HepG2 (cell line): Measurements from ENCODE around the gene PVALB. TPM values are rescaled to one million over a fixed set of nuclear protein-coding genes. Genes with fewer than 3 reads are reported as not detected.

ENCODE experiments used
- ATAC-seq: fragments of 200-7000 bp; cut with Tn5 transposase; 3 replicates; pipeline ENCODE4 v1.9.1; 2020; ENCODE audit warnings: mild to moderate bottlenecking, moderate library complexity
- BruUV-seq: library from RNA; stranded (reverse); fragments of 400-500 nt; replicated peaks from 2 replicates; lab custom pipeline; 2021; lab: Mats Ljungman, UMichigan
- CTCF ChIA-PET: fragments of 300-600 bp; formaldehyde crosslinking; extraction: SDS; loops from one replicate; lab custom pipeline; 2021; ENCODE audit warnings: low total read pairs, inconsistent platforms, low intra/inter-chr PET ratio; lab: Yijun Ruan, JAX
- POLR2A ChIA-PET: fragments of 350-600 bp; sonication (Branson Sonifier 250); formaldehyde crosslinking; loops from one replicate; lab custom pipeline; 2020; ENCODE audit warnings: antibody characterized with exemption, inconsistent platforms; lab: Yijun Ruan, JAX
- DNase-seq: peaks from one replicate; pipeline ENCODE4 v3.0.0-alpha.2; 2015; ENCODE audit warnings: low spot score
- FAIRE-seq: peaks from 3 replicates; lab custom pipeline; 2011; peaks lifted over from hg19 to GRCh38; lab: Jason Lieb, UNC
- H2AFZ ChIP-seq: one replicate; pipeline ENCODE4 v1.6.1; 2011; ENCODE audit warnings: low read length, inconsistent platforms
- H3K27ac ChIP-seq: fragments of 300-600 bp; 3 replicates; pipeline ENCODE4 v1.8.0; 2011; ENCODE audit warnings: mixed run types, mild to moderate bottlenecking, mixed read lengths, low read length, inconsistent platforms; ENCODE audit not compliant: insufficient read depth; ENCODE audit errors: extremely low read length
- H3K27me3 ChIP-seq, 2 experiments: fragments of 200-600 bp in 1 of 2; 2 replicates in 1 of 2; 3 replicates in 1 of 2; pipeline versions ENCODE4 v1.6.0 to v1.8.0; 2011; ENCODE audit warnings: low read length in 2 of 2, mild to moderate bottlenecking in 2 of 2, moderate library complexity in 2 of 2, inconsistent platforms in 1 of 2; ENCODE audit not compliant: insufficient read depth in 2 of 2, control insufficient read depth in 1 of 2
- H3K36me3 ChIP-seq, 2 experiments: fragments of 200-600 bp in 1 of 2; replicated peaks in 1 of 2; 2 replicates in 1 of 2; 3 replicates in 1 of 2; pipeline versions ENCODE4 v1.5.1 to v1.8.0; 2011; ENCODE audit warnings: low read length in 2 of 2, inconsistent platforms in 1 of 2; ENCODE audit not compliant: insufficient read depth in 2 of 2, control insufficient read depth in 1 of 2
- H3K4me1 ChIP-seq: 2 replicates; pipeline ENCODE4 v1.5.1; 2012; ENCODE audit warnings: low read length, inconsistent platforms; ENCODE audit not compliant: insufficient read depth
- H3K4me2 ChIP-seq: 2 replicates; pipeline ENCODE4 v1.6.0; 2011; ENCODE audit warnings: low read depth, low read length, inconsistent platforms
- H3K4me3 ChIP-seq, 3 experiments: fragments of 200-600 bp in 1 of 3; sonication (generic), shearing (Covaris generic) in 1 of 3; replicated peaks in 1 of 3; 2 replicates each; pipeline ENCODE4 v1.5.1; 2011 to 2016; ENCODE audit warnings: low read length in 3 of 3, inconsistent platforms in 2 of 3, low read depth in 2 of 3, mild to moderate bottlenecking in 2 of 3, control low read depth in 1 of 3, mixed read lengths in 1 of 3; ENCODE audit not compliant: insufficient read depth in 1 of 3
- H3K79me2 ChIP-seq: one replicate; pipeline ENCODE4 v1.6.1; 2011; ENCODE audit warnings: low read length, inconsistent platforms; ENCODE audit not compliant: insufficient read depth
- H3K9ac ChIP-seq: 2 replicates; pipeline ENCODE4 v1.6.0; 2011; ENCODE audit warnings: mild to moderate bottlenecking, low read depth, low read length, inconsistent platforms; ENCODE audit not compliant: insufficient read depth
- H3K9me3 ChIP-seq: 2 replicates; pipeline ENCODE4 v1.5.1; 2012; ENCODE audit warnings: mild to moderate bottlenecking, low read length
- H4K20me1 ChIP-seq: 2 replicates; pipeline ENCODE4 v1.6.0; 2011; ENCODE audit warnings: inconsistent platforms, mild to moderate bottlenecking, low read length, moderate library complexity; ENCODE audit not compliant: insufficient read depth
- ARID5B ChIP-seq: IDR thresholded peaks from 2 replicates; pipeline ENCODE4 v1.4.0; 2020; ENCODE audit warnings: mild to moderate bottlenecking, missing genetic modification reagents
- ELK4 ChIP-seq: sonication (generic); formaldehyde crosslinking; IDR thresholded peaks from 2 replicates; pipeline ENCODE4 v1.9.0; 2021; ENCODE audit warnings: missing genetic modification reagents, borderline replicate concordance
- HIC2 ChIP-seq: sonication (generic); formaldehyde crosslinking; IDR thresholded peaks from 2 replicates; pipeline ENCODE4 v1.9.0; 2022; ENCODE audit warnings: low read depth, missing genetic modification reagents
- KMT2B ChIP-seq: IDR thresholded peaks from 2 replicates; pipeline ENCODE4 v1.6.1; 2016; ENCODE audit warnings: missing genetic modification reagents, missing compliant biosample characterization
- POLR2AphosphoS5 ChIP-seq: IDR thresholded peaks from 2 replicates; pipeline ENCODE4 v1.6.1; 2012; ENCODE audit warnings: low read depth, low read length
- THAP7 ChIP-seq: sonication (generic); formaldehyde crosslinking; IDR thresholded peaks from 2 replicates; pipeline ENCODE4 v1.8.1; 2023; ENCODE audit warnings: mild to moderate bottlenecking, missing genetic modification reagents
- ZNF24 ChIP-seq: fragments of 450-650 bp; IDR thresholded peaks from 2 replicates; pipeline ENCODE4 v1.6.1; 2017; ENCODE audit warnings: antibody characterized with exemption, mild to moderate bottlenecking
- WGBS: methylation state at CpG from one replicate; pipeline ENCODE4 v1.1.6; 2017; ENCODE audit warnings: low lambda C conversion rate; 5-methylcytosine and 5-hydroxymethylcytosine counted together
- in situ Hi-C: cut with HindIII; loops from 2 replicates; pipeline ENCODE4 v1.10.0; 2017; ENCODE audit warnings: low pct_unique_long_range_greater_than_20kb; ENCODE audit not compliant: extremely low pct_ligation_motif_present
- intact Hi-C: fragments of 100-400 bp; cut with micrococcal nuclease; formaldehyde crosslinking; loops from one replicate; pipeline ENCODE4 v1.10.0; 2022; ENCODE audit not compliant: unreplicated experiment
- polyA plus RNA-seq, 8 experiments: library from polyadenylated mRNA; depleted of rRNA in 3 of 8; stranded (reverse) in 7 of 8; unstranded in 1 of 8; fragments of >200 nt; fragmentation: Illumina TruSeq in 4 of 8; extraction: Trizol in 4 of 8; gene quantifications; 2 replicates each; pipeline versions ENCODE4 v1.2.1 to v1.2.3, GENCODE V29; 2011 to 2016; ENCODE audit warnings: low read depth in 4 of 8, missing spikeins in 1 of 8, mixed read lengths in 1 of 8; ENCODE audit not compliant: insufficient read depth in 1 of 8
- total RNA-seq, 5 experiments: library from RNA; depleted of rRNA; stranded (reverse); fragments of >200 nt; fragmentation: Illumina TruSeq; extraction: Trizol; gene quantifications; 2 replicates each; pipeline ENCODE4 v1.2.3, GENCODE V29; 2016; ENCODE audit warnings: low read depth in 1 of 5

PVALB gene
- total and polyA plus RNA-seq, 2 of the 13 experiments (the other 11 are each of a cell fraction or from before 2014, with no cell fraction given) = not detected

GRCh38 chr22:36838119-36839030, 21.5 kb upstream of the PVALB start:
- Histone ChIP-seq H2AFZ (no peak overlapping the region), H4K20me1 (no peaks in the 10 kb centered on the region), H3K4me3 (no peak overlapping the region), H3K36me3 (no peaks in the 10 kb centered on the region), H3K4me2 (no peak overlapping the region), H3K4me1 (no peaks in the 10 kb centered on the region), H3K9ac (no peak overlapping the region), H3K27me3 (peaks cover 0 to 9% of the 10 kb centered on the region in 2 experiments; a peak in 2 of 5 replicates), H3K9me3 (no peaks in the 10 kb centered on the region), H3K79me2 (no peaks in the 10 kb centered on the region), H3K27ac (no peak overlapping the region)
- ATAC-seq (no peak), DNase-seq (no peak), FAIRE-seq (no peak)
- ChIA-PET POLR2A (no interaction called here), CTCF (no interaction called here)
- 0% methylated on average over 2 of the region's 10 CpGs for WGBS
- no TSS peak for BruUV-seq
- in situ Hi-C loops = no loop called here
- intact Hi-C loops = no loop called here
- TF ChIP-seq HIC2 = no peak
- TF ChIP-seq ARID5B (CRISPR knock-in tag) = no peak
- no peak for TF ChIP-seq ELK4 (CRISPR knock-in tag)
- no peak for TF ChIP-seq POLR2AphosphoS5
- no peak for TF ChIP-seq ZNF24
- no peak for TF ChIP-seq THAP7 (CRISPR knock-in tag)
- no peak for TF ChIP-seq KMT2B (CRISPR knock-in tag)
